ENCODE measurements around the gene FASTKD2.

- TF ChIP-seq, protein P1, sequence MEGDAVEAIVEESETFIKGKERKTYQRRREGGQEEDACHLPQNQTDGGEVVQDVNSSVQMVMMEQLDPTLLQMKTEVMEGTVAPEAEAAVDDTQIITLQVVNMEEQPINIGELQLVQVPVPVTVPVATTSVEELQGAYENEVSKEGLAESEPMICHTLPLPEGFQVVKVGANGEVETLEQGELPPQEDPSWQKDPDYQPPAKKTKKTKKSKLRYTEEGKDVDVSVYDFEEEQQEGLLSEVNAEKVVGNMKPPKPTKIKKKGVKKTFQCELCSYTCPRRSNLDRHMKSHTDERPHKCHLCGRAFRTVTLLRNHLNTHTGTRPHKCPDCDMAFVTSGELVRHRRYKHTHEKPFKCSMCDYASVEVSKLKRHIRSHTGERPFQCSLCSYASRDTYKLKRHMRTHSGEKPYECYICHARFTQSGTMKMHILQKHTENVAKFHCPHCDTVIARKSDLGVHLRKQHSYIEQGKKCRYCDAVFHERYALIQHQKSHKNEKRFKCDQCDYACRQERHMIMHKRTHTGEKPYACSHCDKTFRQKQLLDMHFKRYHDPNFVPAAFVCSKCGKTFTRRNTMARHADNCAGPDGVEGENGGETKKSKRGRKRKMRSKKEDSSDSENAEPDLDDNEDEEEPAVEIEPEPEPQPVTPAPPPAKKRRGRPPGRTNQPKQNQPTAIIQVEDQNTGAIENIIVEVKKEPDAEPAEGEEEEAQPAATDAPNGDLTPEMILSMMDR (IDR thresholded peaks at IDR 0.05; ENCODE audit: poor library complexity): no peak
- TF ChIP-seq EZH2 (IDR thresholded peaks at IDR 0.05; ENCODE audit: borderline replicate concordance) (no peak), EZH2phosphoT487 (IDR thresholded peaks at IDR 0.05; ENCODE audit: low read depth, severe bottlenecking, unreplicated experiment) (no peak)
Observed at GRCh38 chr2:206764673-206765241, 649 bp upstream of the FASTKD2 start.

Data from hepatocyte (in vitro differentiated cells).